Mucosa of rectum (tissue), 2 donors: ENCODE data around the gene CSH1.
"Not testable (repeated sequence)": the region's sequence is repeated elsewhere in the genome, so short reads cannot be mapped to it uniquely, and the experiment has no call there.

ENCODE experiments used
- H3K27ac ChIP-seq, 2 donors: one replicate each; pipeline ENCODE4 v1.7.0; 2013; ENCODE audit warnings: inconsistent platforms in 2 of 2, low read depth in 2 of 2, low read length in 2 of 2
- H3K27me3 ChIP-seq, 2 donors: one replicate each; pipeline ENCODE4 v1.7.0; 2013; ENCODE audit warnings: low read length in 2 of 2; ENCODE audit not compliant: control insufficient read depth in 2 of 2, insufficient read depth in 2 of 2
- H3K36me3 ChIP-seq, 2 donors: one replicate each; pipeline ENCODE4 v1.7.0; 2013; ENCODE audit warnings: low read length in 2 of 2; ENCODE audit not compliant: control insufficient read depth in 2 of 2, insufficient read depth in 2 of 2
- H3K4me1 ChIP-seq, 2 donors: one replicate each; pipeline ENCODE4 v1.7.0; 2013; ENCODE audit warnings: low read length in 2 of 2, mild to moderate bottlenecking in 1 of 2; ENCODE audit not compliant: control insufficient read depth in 2 of 2, insufficient read depth in 2 of 2
- H3K4me3 ChIP-seq, 2 donors: one replicate each; pipeline ENCODE4 v1.7.0; 2013; ENCODE audit warnings: low read length in 2 of 2
- H3K9ac ChIP-seq, 2 donors: one replicate each; pipeline ENCODE4 v1.7.0; 2013; ENCODE audit warnings: low read length in 2 of 2, low read depth in 1 of 2, mild to moderate bottlenecking in 1 of 2
- H3K9me3 ChIP-seq, 2 donors: one replicate each; pipeline ENCODE4 v1.7.0; 2013; ENCODE audit warnings: low read length in 2 of 2; ENCODE audit not compliant: control insufficient read depth in 2 of 2
- donor health status: healthy.
- donor health status: Normal muscosa, but diverticular disease.

The CSH1 gene

GRCh38 chr17:63896524-63897354 lies at the start of gene CSH1:
CSH1 (minus strand) TSS chr17:63896574; CDS start chr17:63896511, 63 bp downstream.
- H3K9ac ChIP-seq, H3K9me3 ChIP-seq, H3K27me3 ChIP-seq, H3K4me1 ChIP-seq, H3K27ac ChIP-seq, H3K4me3 ChIP-seq, H3K36me3 ChIP-seq: not testable (repeated sequence)

GRCh38 chr17:63945784-63946439 lies 49.5 kb upstream of the CSH1 start:
- H3K27me3 ChIP-seq: no peaks in the 10 kb centered on the region
- no peak overlapping the region for H3K9ac ChIP-seq
- no peaks in the 10 kb centered on the region for H3K36me3 ChIP-seq
- no peaks in the 10 kb centered on the region for H3K9me3 ChIP-seq
- peaks cover 8% of the 10 kb centered on the region in 2 donors for H3K4me1 ChIP-seq
- peak overlapping the region in 1 of 2 donors; percentile 32 for H3K27ac ChIP-seq
- peak overlapping the region in 1 of 2 donors; percentile 20 for H3K4me3 ChIP-seq

GRCh38 chr17:63944736-63945499 lies 48.5 kb upstream of the CSH1 start:
- Histone ChIP-seq H3K36me3 (no peaks in the 10 kb centered on the region), H3K9ac (no peak overlapping the region), H3K4me3 (no peak overlapping the region)

DNA sequence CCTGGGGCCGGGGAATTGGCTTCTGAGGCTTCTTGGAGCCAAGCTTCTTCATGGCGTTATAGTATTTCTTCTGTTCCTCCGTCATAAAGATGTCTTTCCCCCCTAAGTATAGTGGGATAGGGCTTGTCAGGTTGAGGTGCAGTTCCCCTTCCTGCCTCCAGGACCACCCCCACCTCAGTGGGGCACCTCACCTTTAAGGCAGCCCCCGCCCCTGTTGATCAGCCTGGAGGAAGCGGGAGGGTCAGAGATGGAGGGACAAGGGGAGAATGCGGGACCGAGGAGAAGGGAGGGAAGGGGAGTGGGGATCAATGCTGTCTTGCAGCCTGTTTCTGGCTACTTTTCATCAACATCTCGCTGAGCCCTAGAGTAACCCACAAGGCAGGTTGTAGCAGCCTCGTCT lies 47.4 kb upstream of the CSH1 start:
- no peaks in the 10 kb centered on the region for H3K27me3 ChIP-seq
- H3K27ac ChIP-seq: no peak overlapping the region
- H3K9me3 ChIP-seq: no peaks in the 10 kb centered on the region
- no peak overlapping the region for H3K4me3 ChIP-seq
- H3K4me1 ChIP-seq: peaks cover 8% of the 10 kb centered on the region in 2 donors
- no peaks in the 10 kb centered on the region for H3K36me3 ChIP-seq
- H3K9ac ChIP-seq: no peak overlapping the region

More at GRCh38 chr17:63944736-63945499, 48.5 kb upstream of the CSH1 start:
- Histone ChIP-seq H3K4me1 (peaks cover 8% of the 10 kb centered on the region in 2 donors), H3K9me3 (no peaks in the 10 kb centered on the region), H3K27me3 (no peaks in the 10 kb centered on the region), H3K27ac (no peak overlapping the region)

DNA sequence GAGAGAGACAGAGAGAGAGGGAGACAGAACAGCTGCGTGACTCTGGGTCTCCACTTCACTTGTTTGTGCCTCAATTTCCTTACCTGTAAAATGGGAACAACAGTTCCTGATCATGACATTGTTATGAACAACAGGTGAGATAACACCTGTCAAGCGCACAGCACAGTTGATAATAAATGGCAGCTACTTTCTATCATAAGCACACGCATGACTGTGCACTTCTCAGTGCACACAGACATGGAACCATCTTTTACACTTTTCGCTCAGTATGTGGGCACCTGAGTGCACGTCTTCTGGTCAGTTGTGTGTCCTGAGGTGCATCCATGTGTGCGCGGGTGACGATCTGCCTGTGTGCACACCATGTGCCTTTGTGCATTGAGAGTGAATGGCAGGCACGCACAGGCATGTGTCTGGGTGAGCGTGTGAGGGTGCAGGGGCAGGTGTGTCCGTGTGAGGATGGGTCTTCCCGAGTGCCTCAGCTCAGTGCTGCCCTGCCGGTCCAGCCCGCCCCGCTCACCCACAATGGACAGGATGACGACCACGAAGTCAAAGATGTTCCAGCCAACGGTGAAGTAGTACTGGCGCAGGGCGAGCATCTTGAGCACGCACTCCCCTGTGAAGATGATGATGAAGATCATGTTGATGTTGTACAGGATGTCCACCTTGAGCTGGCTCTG lies 46.1 kb upstream of the CSH1 start:
- no peaks in the 10 kb centered on the region for H3K27me3 ChIP-seq
- H3K9me3 ChIP-seq: no peaks in the 10 kb centered on the region
- no peak overlapping the region for H3K4me3 ChIP-seq
- peaks cover 8% of the 10 kb centered on the region in 2 donors for H3K4me1 ChIP-seq
- H3K36me3 ChIP-seq: no peaks in the 10 kb centered on the region
- H3K27ac ChIP-seq: no peak overlapping the region
- no peak overlapping the region for H3K9ac ChIP-seq

DNA sequence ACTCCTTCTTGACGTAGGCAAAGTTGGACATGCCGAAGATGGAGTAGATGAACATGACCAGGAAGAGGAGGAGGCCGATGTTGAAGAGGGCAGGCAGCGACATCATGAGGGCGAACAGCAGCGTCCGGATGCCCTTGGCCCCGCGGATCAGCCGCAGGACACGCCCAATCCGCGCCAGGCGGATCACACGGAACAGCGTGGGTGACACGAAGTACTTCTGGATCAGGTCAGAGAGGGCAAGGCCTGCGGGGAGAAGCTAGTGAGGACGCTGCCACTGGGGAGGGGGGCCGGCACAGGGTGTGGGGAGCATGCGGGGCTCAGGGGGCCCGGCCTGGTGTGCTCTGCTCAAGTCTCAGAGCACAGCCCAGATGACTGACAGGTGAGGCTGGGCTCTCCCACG lies 45.4 kb upstream of the CSH1 start:
- no peaks in the 10 kb centered on the region for H3K9me3 ChIP-seq
- no peak overlapping the region for H3K4me3 ChIP-seq
- H3K36me3 ChIP-seq: no peaks in the 10 kb centered on the region
- no peaks in the 10 kb centered on the region for H3K27me3 ChIP-seq
- H3K4me1 ChIP-seq: peaks cover 8% of the 10 kb centered on the region in 2 donors
- H3K27ac ChIP-seq: no peak overlapping the region
- H3K9ac ChIP-seq: no peak overlapping the region

DNA sequence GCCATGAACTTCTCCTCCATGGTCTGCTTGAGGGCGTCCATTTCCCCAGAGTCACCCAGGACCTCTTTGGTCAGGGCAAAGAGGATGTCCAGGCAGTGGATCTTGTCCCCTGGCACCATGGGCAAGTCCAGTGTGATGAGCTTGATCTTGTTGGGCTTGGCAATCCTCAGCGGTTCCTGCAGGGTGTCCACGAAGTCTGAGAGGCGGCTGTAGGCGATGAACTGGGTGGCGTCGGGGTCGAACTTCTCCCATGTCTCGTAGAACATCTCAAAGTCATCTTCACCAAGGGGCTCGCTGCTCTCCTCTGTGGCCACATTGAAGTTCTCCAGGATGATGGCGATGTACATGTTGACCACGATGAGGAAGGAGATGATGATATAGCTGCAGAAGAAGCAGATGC lies 44.8 kb upstream of the CSH1 start:
- H3K9ac ChIP-seq: no peak overlapping the region
- H3K27me3 ChIP-seq: no peaks in the 10 kb centered on the region
- no peak overlapping the region for H3K4me3 ChIP-seq
- H3K27ac ChIP-seq: no peak overlapping the region
- no peaks in the 10 kb centered on the region for H3K36me3 ChIP-seq
- peaks cover 4% of the 10 kb centered on the region in 2 donors for H3K4me1 ChIP-seq
- H3K9me3 ChIP-seq: no peaks in the 10 kb centered on the region

DNA sequence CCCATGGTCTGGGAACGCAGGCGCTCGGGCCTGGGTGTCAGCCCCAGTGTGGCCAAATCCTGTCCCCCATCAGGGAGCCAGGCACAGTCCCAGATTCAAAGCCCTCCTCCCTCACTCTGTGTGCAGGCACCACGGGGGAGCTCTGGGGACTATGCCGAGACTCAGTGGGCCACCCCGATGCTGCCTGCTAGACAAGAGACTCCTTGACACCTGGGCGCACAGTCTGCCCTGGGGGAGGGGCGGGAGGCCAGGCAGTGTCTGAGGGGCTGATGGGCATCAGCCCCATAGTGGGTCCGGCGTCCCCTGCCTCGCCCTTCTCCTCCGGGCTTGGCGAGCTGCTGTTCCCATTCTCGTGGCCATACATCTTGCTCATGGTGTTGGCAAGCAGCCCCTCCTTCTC lies 44.2 kb upstream of the CSH1 start:
- H3K9ac ChIP-seq: no peak overlapping the region
- no peak overlapping the region for H3K27ac ChIP-seq
- H3K4me1 ChIP-seq: no peaks in the 10 kb centered on the region
- no peaks in the 10 kb centered on the region for H3K9me3 ChIP-seq
- H3K36me3 ChIP-seq: no peaks in the 10 kb centered on the region
- H3K4me3 ChIP-seq: no peak overlapping the region
- H3K27me3 ChIP-seq: no peaks in the 10 kb centered on the region

GRCh38 chr17:63939884-63940283 lies 43.5 kb upstream of the CSH1 start:
- Histone ChIP-seq H3K27ac (no peak overlapping the region), H3K9ac (no peak overlapping the region), H3K4me3 (no peak overlapping the region), H3K36me3 (no peaks in the 10 kb centered on the region), H3K4me1 (no peaks in the 10 kb centered on the region), H3K9me3 (no peaks in the 10 kb centered on the region), H3K27me3 (no peaks in the 10 kb centered on the region)
